CD4-positive, alpha-beta memory T cell (primary cell): ENCODE data around the gene SPINK4. TPM values are rescaled to one million over a fixed set of nuclear protein-coding genes. Genes with fewer than 3 reads are reported as not detected.

Source experiments
- CTCF ChIA-PET: fragments of 350-600 bp; sonication (Branson Sonifier 250); formaldehyde crosslinking; loops from one replicate; lab custom pipeline; 2021; ENCODE audit warnings: inconsistent platforms; ENCODE audit not compliant: partially characterized antibody; lab: Charles Lee
- POLR2A ChIA-PET: fragments of 350-600 bp; sonication (Branson Sonifier 250); formaldehyde crosslinking; loops from one replicate; lab custom pipeline; 2021; ENCODE audit not compliant: partially characterized antibody; lab: Charles Lee
- DNase-seq, 5 donors: peaks; one replicate each; pipeline versions ENCODE4 v3.0.0 to v3.0.0-alpha.2; 2020 to 2022; ENCODE audit warnings: mixed read lengths in 1 of 5
- H3K27ac ChIP-seq: one replicate; pipeline ENCODE4 v1.7.0; 2013; ENCODE audit warnings: low read depth, low read length
- H3K27me3 ChIP-seq: 2 replicates; pipeline ENCODE4 v1.7.0; 2013; ENCODE audit warnings: mild to moderate bottlenecking, low read length, moderate library complexity; ENCODE audit not compliant: insufficient read depth
- H3K36me3 ChIP-seq: 2 replicates; pipeline ENCODE4 v1.7.0; 2013; ENCODE audit warnings: mild to moderate bottlenecking, low read length, moderate library complexity; ENCODE audit not compliant: insufficient read depth
- H3K4me1 ChIP-seq: 2 replicates; pipeline ENCODE4 v1.7.0; 2013; ENCODE audit warnings: mild to moderate bottlenecking, low read length, moderate library complexity; ENCODE audit not compliant: insufficient read depth
- H3K4me3 ChIP-seq, 2 donors: one replicate each; pipeline ENCODE4 v1.7.0; 2013; ENCODE audit warnings: low read length in 2 of 2, mild to moderate bottlenecking in 1 of 2
- H3K9me3 ChIP-seq, 2 donors: one replicate each; pipeline ENCODE4 v1.7.0; 2013; ENCODE audit warnings: low read length in 2 of 2, control low read depth in 1 of 2; ENCODE audit not compliant: control insufficient read depth in 1 of 2
- H3K27ac Mint-ChIP-seq, 7 donors: one replicate each; pipeline ENCODE4 v1.8.0; 2020 to 2021; ENCODE audit warnings: mixed read lengths in 7 of 7, mild to moderate bottlenecking in 6 of 7, inconsistent platforms in 3 of 7, moderate library complexity in 3 of 7
- H3K27me3 Mint-ChIP-seq, 2 donors: one replicate each; pipeline ENCODE4 v1.8.0; 2020 to 2021; ENCODE audit warnings: mixed read lengths in 2 of 2
- H3K36me3 Mint-ChIP-seq, 2 donors: one replicate each; pipeline ENCODE4 v1.8.0; 2020 to 2021; ENCODE audit warnings: mixed read lengths in 2 of 2, inconsistent platforms in 1 of 2, mild to moderate bottlenecking in 1 of 2
- H3K4me1 Mint-ChIP-seq, 4 donors: one replicate each; pipeline ENCODE4 v1.8.0; 2020 to 2021; ENCODE audit warnings: mixed read lengths in 4 of 4, mild to moderate bottlenecking in 1 of 4
- H3K4me3 Mint-ChIP-seq, 8 donors: one replicate each; pipeline ENCODE4 v1.8.0; 2020 to 2021; ENCODE audit warnings: mixed read lengths in 8 of 8, mild to moderate bottlenecking in 7 of 8, moderate library complexity in 6 of 8, inconsistent platforms in 3 of 8
- H3K9me3 Mint-ChIP-seq, 8 donors: one replicate each; pipeline ENCODE4 v1.8.0; 2020 to 2021; ENCODE audit warnings: mixed read lengths in 8 of 8, mild to moderate bottlenecking in 5 of 8, inconsistent platforms in 3 of 8, moderate library complexity in 1 of 8
- intact Hi-C: fragments of 100-400 bp; cut with micrococcal nuclease; formaldehyde crosslinking; loops from one replicate; pipeline ENCODE4 v1.15.1; 2023
- polyA plus RNA-seq, 2 donors: library from polyadenylated mRNA; unstranded; fragments of 300-500 nt; fragmentation: Illumina TruSeq; gene quantifications; one replicate each; pipeline ENCODE4 v1.2.3, GENCODE V29; 2021
- total RNA-seq, 2 experiments: library from RNA; stranded (reverse); gene quantifications; one replicate each; pipeline ENCODE4 v1.2.3, GENCODE V29; 2021

The SPINK4 gene
- total and polyA plus RNA-seq, 4 experiments from 2014 or later, result not detected

DNA sequence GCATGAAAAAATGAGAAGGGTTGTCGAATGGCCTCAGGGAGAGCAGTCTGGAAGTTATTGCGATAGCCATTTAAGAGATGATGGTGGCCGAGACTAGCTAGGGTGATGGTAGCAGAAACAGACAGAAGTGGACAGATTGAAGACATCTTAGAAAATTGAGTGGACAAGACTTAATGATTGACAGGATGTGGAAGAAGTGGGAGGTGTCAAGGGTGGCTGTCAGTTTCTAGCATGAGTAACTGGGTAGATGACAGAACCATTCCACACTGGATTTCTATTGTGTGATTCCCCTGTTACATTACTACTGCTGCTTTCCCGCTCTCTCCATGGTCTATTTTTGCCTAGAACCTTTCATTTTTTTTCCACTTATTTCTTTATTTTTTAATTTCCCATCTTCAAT, 37.5 kb downstream of the SPINK4 start:
- Mint-ChIP-seq H3K4me1 (peaks cover 0 to 6% (median 4%) of the 10 kb centered on the region in 4 donors), H3K4me3 (no peak overlapping the region), H3K9me3 (no peaks in the 10 kb centered on the region), H3K36me3 (peaks cover 47 to 70% of the 10 kb centered on the region in 2 donors), H3K27me3 (no peaks in the 10 kb centered on the region), H3K27ac (peak overlapping the region in 3 of 7 donors; percentile 23 to 79 (median 43))
- H3K4me3 ChIP-seq, result no peak overlapping the region
- no peaks in the 10 kb centered on the region for H3K4me1 ChIP-seq
- no peak overlapping the region for H3K27ac ChIP-seq
- DNase-seq, result no peak
- peaks cover 74% of the 10 kb centered on the region for H3K36me3 ChIP-seq
- H3K27me3 ChIP-seq, result no peaks in the 10 kb centered on the region
- POLR2A ChIA-PET, result no interaction called here
- intact Hi-C loops, result no loop called here
- H3K9me3 ChIP-seq, result no peaks in the 10 kb centered on the region
- CTCF ChIA-PET, result no interaction called here

DNA sequence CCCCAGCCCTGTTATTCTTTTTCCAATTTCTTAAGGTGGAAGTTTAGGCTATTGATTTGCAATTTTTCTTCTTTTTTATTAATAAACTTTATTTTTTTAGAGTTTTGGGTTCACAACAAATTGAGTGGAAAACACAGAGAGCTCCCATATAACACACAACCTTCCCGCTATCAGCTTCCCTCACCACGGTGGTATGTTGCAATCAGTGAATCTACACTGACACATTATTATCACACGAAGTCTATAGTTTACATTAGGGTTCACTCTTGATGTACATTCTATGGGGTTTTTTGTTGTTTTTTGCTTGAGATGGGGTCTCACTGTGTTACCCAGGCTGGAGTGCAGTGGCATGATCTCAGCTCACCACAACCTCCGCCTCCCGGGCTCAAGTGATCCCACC, 45.5 kb downstream of the SPINK4 start:
- Mint-ChIP-seq H3K4me3 (no peak overlapping the region), H3K9me3 (peaks cover 0 to 2% (median 0%) of the 10 kb centered on the region in 8 donors), H3K27me3 (no peaks in the 10 kb centered on the region), H3K27ac (peak overlapping the region in 1 of 7 donors; percentile 19), H3K4me1 (peaks cover 7 to 15% (median 11%) of the 10 kb centered on the region in 4 donors), H3K36me3 (peaks cover 21 to 35% of the 10 kb centered on the region in 2 donors)
- Histone ChIP-seq H3K27me3 (no peaks in the 10 kb centered on the region), H3K4me1 (peaks cover 12% of the 10 kb centered on the region), H3K4me3 (no peak overlapping the region), H3K36me3 (peaks cover 9% of the 10 kb centered on the region), H3K9me3 (no peaks in the 10 kb centered on the region), H3K27ac (no peak overlapping the region)
- DNase-seq, result no peak
- intact Hi-C loops, result no loop called here
- POLR2A ChIA-PET, result interaction anchor here (0.8 kb wide), 1 partner anchor 261 kb away, joined by 3 read pairs; the partner anchor contains the start of gene DNAJA1
- CTCF ChIA-PET, result interaction anchor here (0.9 to 2.8 kb wide), 3 partner anchors 13 to 89 kb away, joined by 3 to 16 read pairs (median 4); no protein-coding TSS in a partner anchor

DNA sequence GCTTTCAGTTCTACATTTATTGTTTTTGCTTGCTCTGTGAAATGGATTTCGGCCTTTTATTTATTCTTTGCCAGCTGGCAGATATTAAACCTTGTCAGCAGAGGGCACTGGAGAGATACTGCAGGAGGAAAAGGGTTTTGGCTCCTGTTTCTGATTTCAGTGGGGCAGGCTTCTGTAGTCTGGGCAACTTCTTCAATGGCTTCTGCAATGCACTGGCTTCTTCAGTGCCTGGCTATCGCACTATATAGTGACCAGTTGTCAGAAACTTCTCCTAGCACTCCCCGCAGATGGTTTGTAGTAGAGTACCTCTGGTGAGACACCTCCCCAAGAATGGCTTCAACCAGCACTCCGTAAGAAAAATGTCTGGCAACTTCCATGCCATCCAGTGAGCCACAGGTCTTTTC, 47.1 kb downstream of the SPINK4 start:
- no peaks in the 10 kb centered on the region for H3K9me3 ChIP-seq
- H3K4me3 ChIP-seq, result no peak overlapping the region
- Mint-ChIP-seq H3K27me3 (no peaks in the 10 kb centered on the region), H3K4me1 (peaks cover 13 to 31% (median 23%) of the 10 kb centered on the region in 4 donors), H3K4me3 (peak overlapping the region; percentile 3 to 68 (median 37)), H3K27ac (peak overlapping the region; percentile 71 to 93 (median 88)), H3K36me3 (peaks cover 15 to 38% of the 10 kb centered on the region in 2 donors), H3K9me3 (peaks cover 0 to 5% (median 0%) of the 10 kb centered on the region in 8 donors)
- POLR2A ChIA-PET, result interaction anchor here (0.8 to 1.5 kb wide), 3 partner anchors 21 to 179 kb away, joined by 3 to 5 read pairs (median 3); partner anchors contain the start of gene B4GALT1
- CTCF ChIA-PET, result interaction anchor here (0.8 to 2.8 kb wide), 20 partner anchors 10 to 205 kb away, joined by 3 to 16 read pairs (median 3); no protein-coding TSS in a partner anchor
- H3K36me3 ChIP-seq, result peaks cover under 1% of the 10 kb centered on the region
- H3K27ac ChIP-seq, result peak overlapping the region; percentile 27
- intact Hi-C loops, result no loop called here
- peak; percentile 68 to 73 (median 72) for DNase-seq
- peaks cover 28% of the 10 kb centered on the region for H3K4me1 ChIP-seq
- H3K27me3 ChIP-seq, result no peaks in the 10 kb centered on the region

DNA sequence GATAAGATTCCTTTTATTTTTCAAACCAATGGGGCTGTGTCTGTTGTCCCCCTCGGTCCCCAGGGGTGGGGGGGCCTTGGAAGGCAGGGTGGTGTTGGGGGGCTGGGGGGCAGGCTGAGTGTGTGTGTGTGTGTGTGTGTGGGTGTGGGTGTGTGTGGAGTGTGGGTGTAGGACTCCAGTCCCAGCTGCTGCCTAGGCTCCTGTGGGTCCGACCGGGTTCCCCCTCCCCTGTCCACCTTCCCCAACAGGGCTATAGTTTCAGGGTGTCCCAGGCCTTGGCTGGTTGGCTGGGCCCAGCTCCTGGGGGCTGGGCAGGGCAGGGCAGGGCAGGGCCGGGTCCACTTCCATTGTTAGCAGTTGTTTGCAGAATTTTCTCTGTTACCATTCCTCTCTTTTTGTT, 48.3 kb downstream of the SPINK4 start:
- Histone ChIP-seq H3K4me3 (no peak overlapping the region), H3K9me3 (no peaks in the 10 kb centered on the region), H3K27ac (no peak overlapping the region), H3K27me3 (no peaks in the 10 kb centered on the region), H3K36me3 (no peaks in the 10 kb centered on the region), H3K4me1 (peaks cover 40% of the 10 kb centered on the region)
- ChIA-PET CTCF (interaction anchor here (0.6 to 2.8 kb wide), 5 partner anchors 9 to 86 kb away, joined by 3 to 16 read pairs (median 9); no protein-coding TSS in a partner anchor), POLR2A (no interaction called here)
- Mint-ChIP-seq H3K4me3 (peak overlapping the region in 2 of 8 donors; percentile 31 to 42), H3K27ac (peak overlapping the region; percentile 50 to 90 (median 85)), H3K36me3 (peaks cover 9 to 38% of the 10 kb centered on the region in 2 donors), H3K9me3 (peaks cover 0 to 7% (median 0%) of the 10 kb centered on the region in 8 donors), H3K27me3 (no peaks in the 10 kb centered on the region), H3K4me1 (peaks cover 21 to 43% (median 33%) of the 10 kb centered on the region in 4 donors)
- intact Hi-C loops, result no loop called here
- no peak for DNase-seq

DNA sequence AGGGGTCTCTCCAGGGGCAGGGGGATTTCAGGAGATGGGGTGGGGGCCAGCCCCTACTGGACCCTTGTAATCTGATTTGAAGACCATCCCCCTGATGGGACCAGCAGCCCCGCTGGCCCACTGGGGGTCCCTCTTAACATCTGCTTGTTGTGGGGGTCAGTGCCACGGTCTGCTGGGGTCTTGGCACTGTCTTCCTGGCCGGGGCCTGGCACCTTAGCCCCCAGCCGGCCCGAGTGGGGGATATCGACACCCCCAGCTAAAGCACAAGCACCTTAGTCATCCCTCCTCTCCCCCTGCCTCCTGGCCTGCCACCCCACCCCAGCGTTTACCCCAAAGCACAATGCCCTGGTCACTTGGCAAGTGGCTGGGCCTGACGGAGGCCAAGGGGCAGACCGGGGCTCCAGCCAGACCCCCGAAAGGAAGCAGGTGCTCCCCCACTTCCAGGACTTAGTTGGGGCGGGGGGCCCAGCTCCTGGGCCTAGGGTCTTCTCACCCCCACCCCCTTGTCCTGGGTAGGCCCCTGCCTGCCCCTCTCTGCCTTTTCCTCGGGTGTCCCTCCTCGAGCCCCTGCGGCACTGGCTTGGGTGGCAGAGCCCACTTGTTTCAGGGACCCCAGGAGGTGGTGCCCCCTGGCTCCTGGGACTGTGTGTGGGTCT, 49.0 kb downstream of the SPINK4 start:
- H3K4me1 Mint-ChIP-seq, result peaks cover 24 to 50% (median 39%) of the 10 kb centered on the region in 4 donors
- H3K27ac ChIP-seq, result peak overlapping the region; percentile 98
- H3K4me3 ChIP-seq, result no peak overlapping the region
- CTCF ChIA-PET, result interaction anchor here (1.2 to 1.6 kb wide), 2 partner anchors 43 to 127 kb away, joined by 3 to 5 read pairs; no protein-coding TSS in a partner anchor
- H3K27me3 Mint-ChIP-seq, result no peaks in the 10 kb centered on the region
- POLR2A ChIA-PET, result interaction anchor here (1.2 to 2.1 kb wide), 9 partner anchors 13 to 262 kb away, joined by 3 to 58 read pairs (median 7); partner anchors contain the start of genes AQP3, BAG1, CHMP5 and NOL6
- H3K36me3 Mint-ChIP-seq, result peaks cover 12 to 44% of the 10 kb centered on the region in 2 donors
- peaks cover 0 to 7% (median 0%) of the 10 kb centered on the region in 8 donors for H3K9me3 Mint-ChIP-seq
- H3K36me3 ChIP-seq, result peaks cover 3% of the 10 kb centered on the region
- peak overlapping the region in 1 of 8 donors; percentile 17 for H3K4me3 Mint-ChIP-seq
- no peaks in the 10 kb centered on the region for H3K9me3 ChIP-seq
- intact Hi-C loops, result no loop called here
- peak in 1 of 5 donors; percentile 40 for DNase-seq
- H3K27ac Mint-ChIP-seq, result peak overlapping the region in 5 of 7 donors; percentile 67 to 100 (median 98)
- H3K4me1 ChIP-seq, result peaks cover 47% of the 10 kb centered on the region
- H3K27me3 ChIP-seq, result no peaks in the 10 kb centered on the region

DNA sequence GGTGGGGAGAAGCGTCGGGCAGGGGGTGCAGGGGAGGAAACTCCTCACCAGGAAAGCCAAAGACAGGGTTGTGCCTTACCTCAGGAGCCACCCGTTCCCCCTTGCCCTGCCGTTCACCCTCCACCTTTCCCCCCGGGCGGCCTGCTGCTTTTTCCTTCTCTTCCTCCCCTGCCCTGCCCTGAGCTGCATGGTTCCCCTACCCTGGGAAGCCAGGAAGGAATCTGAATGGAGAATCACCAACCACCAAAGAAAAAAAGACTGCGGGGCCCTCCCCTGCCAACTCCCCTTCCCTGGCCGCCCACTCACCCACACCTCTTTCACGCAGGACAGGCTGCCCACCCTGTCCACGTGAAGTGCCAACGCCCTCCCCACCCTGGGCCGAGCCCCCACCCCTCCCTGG, 49.5 kb downstream of the SPINK4 start:
- no peaks in the 10 kb centered on the region for H3K27me3 Mint-ChIP-seq
- POLR2A ChIA-PET, result interaction anchor here (0.6 to 2.1 kb wide), 36 partner anchors 12 to 889 kb away, joined by 3 to 58 read pairs (median 5); partner anchors contain the start of genes APTX, AQP3, B4GALT1 and BAG1
- peak in 3 of 5 donors; percentile 22 to 45 (median 22) for DNase-seq
- Histone ChIP-seq H3K27ac (peak overlapping the region; percentile 98), H3K36me3 (peaks cover 6% of the 10 kb centered on the region), H3K4me1 (peaks cover 52% of the 10 kb centered on the region), H3K27me3 (no peaks in the 10 kb centered on the region), H3K4me3 (peak overlapping the region in 1 of 2 donors; percentile 79), H3K9me3 (no peaks in the 10 kb centered on the region)
- H3K9me3 Mint-ChIP-seq, result peaks cover 0 to 7% (median 0%) of the 10 kb centered on the region in 8 donors
- CTCF ChIA-PET, result interaction anchor here (1.2 to 1.7 kb wide), 4 partner anchors 26 to 163 kb away, joined by 3 to 6 read pairs (median 5); no protein-coding TSS in a partner anchor
- peak overlapping the region; percentile 84 to 98 (median 96) for H3K4me3 Mint-ChIP-seq
- H3K36me3 Mint-ChIP-seq, result peaks cover 15 to 50% of the 10 kb centered on the region in 2 donors
- peak overlapping the region; percentile 96 to 100 (median 100) for H3K27ac Mint-ChIP-seq
- H3K4me1 Mint-ChIP-seq, result peaks cover 27 to 55% (median 44%) of the 10 kb centered on the region in 4 donors
- intact Hi-C loops, result no loop called here
